ENCODE measurements around the gene OR14A16.

GRCh38 chr1:247864644-247865043, 40.7 kb upstream of the OR14A16 start:
- TF ChIP-seq CTCF (IDR thresholded peaks at IDR 0.05; ENCODE audit: insufficient read depth, low read length, poor library complexity, severe bottlenecking): no peak
- TF ChIP-seq EZH2phosphoT487 (conservative IDR thresholded peaks at IDR 0.05; ENCODE audit: low read length): no peak

All from SU-DHL-6 (cell line).